ENCODE measurements around the gene TRMT44.

TRMT44 gene

GRCh38 chr4:8516061-8516573, 75.5 kb downstream of the TRMT44 start:
- ATAC-seq = no peak
- no peak for TF ChIP-seq GLIS3 (CRISPR knock-in tag; IDR thresholded peaks at IDR 0.05)
- TF ChIP-seq ESRRG (CRISPR knock-in tag; IDR thresholded peaks at IDR 0.05) = no peak
- TF ChIP-seq ZNF565 (CRISPR knock-in tag; conservative IDR thresholded peaks at IDR 0.05; ENCODE audit: low read depth) = no peak

DNA sequence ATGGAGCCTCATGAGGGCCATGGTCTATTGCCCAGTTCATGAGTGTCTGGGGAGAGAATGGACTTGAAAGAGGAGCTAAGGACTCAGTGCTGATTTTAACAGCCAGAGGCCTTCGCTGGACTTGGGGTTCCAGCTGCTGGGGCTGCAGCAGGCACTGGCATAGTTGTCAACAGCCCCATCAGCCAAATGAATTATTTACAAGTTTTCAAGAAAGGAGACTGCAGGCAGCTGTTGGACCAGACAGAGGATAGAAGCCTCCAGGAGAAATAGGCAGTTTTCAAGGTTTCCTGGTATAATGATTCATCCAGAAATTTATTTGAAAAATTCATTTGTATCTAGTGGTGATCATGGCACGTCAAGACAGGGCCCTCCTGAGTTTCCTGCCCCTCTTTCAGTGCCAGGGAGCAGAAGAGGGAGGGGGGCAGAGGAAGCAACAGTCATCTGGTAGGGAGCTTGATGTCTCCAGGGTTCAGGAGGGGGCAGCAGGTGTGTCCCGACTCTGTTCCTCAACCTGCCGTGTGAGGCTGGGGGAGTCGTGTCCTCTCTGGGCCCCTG, 76.5 kb downstream of the TRMT44 start:
- no peak for TF ChIP-seq CSDC2 (CRISPR knock-in tag; IDR thresholded peaks at IDR 0.05)
- TF ChIP-seq, protein P1, sequence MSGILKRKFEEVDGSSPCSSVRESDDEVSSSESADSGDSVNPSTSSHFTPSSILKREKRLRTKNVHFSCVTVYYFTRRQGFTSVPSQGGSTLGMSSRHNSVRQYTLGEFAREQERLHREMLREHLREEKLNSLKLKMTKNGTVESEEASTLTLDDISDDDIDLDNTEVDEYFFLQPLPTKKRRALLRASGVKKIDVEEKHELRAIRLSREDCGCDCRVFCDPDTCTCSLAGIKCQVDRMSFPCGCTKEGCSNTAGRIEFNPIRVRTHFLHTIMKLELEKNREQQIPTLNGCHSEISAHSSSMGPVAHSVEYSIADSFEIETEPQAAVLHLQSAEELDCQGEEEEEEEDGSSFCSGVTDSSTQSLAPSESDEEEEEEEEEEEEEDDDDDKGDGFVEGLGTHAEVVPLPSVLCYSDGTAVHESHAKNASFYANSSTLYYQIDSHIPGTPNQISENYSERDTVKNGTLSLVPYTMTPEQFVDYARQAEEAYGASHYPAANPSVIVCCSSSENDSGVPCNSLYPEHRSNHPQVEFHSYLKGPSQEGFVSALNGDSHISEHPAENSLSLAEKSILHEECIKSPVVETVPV (CRISPR knock-in tag; IDR thresholded peaks at IDR 0.05) = no peak
- no peak for TF ChIP-seq ZNF8 (CRISPR knock-in tag; IDR thresholded peaks at IDR 0.05)
- TF ChIP-seq ZC3H10 (CRISPR knock-in tag; IDR thresholded peaks at IDR 0.05) = no peak
- no peak for TF ChIP-seq RARB (CRISPR knock-in tag; IDR thresholded peaks at IDR 0.05)
- TF ChIP-seq, protein P2, sequence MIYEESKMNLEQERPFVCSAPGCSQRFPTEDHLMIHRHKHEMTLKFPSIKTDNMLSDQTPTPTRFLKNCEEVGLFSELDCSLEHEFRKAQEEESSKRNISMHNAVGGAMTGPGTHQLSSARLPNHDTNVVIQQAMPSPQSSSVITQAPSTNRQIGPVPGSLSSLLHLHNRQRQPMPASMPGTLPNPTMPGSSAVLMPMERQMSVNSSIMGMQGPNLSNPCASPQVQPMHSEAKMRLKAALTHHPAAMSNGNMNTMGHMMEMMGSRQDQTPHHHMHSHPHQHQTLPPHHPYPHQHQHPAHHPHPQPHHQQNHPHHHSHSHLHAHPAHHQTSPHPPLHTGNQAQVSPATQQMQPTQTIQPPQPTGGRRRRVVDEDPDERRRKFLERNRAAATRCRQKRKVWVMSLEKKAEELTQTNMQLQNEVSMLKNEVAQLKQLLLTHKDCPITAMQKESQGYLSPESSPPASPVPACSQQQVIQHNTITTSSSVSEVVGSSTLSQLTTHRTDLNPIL (CRISPR knock-in tag; IDR thresholded peaks at IDR 0.05; ENCODE audit: low read depth) = no peak
- no peak for TF ChIP-seq OSR1 (CRISPR knock-in tag; IDR thresholded peaks at IDR 0.05)
- no peak for TF ChIP-seq ZFP30 (CRISPR knock-in tag; IDR thresholded peaks at IDR 0.05)
- no peak for TF ChIP-seq ZNF70 (CRISPR knock-in tag; IDR thresholded peaks at IDR 0.05)
- no peak for TF ChIP-seq TOX (CRISPR knock-in tag; IDR thresholded peaks at IDR 0.05; ENCODE audit: borderline replicate concordance)
- ATAC-seq = no peak

DNA sequence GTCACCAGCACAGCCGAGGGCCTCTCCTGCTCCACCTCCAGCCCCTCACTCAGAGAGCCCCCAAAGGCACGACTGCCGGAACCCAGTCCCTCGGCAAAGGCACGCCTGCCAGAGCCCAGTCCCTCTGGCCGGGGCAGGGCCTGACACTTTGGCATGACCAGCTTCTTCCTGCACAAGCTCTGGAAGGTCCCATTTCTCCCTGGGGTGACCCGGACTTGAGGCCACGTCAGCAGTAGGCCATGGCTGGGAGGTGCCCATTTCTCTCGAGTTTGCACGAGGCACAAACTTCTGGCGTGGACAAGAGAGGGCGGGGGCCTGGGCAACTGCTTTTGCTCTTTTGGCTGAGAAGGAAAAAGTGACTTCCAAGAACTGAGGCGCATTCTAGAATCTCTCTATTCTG, 77.4 kb downstream of the TRMT44 start:
- no peak for ATAC-seq
- TF ChIP-seq CSDC2 (CRISPR knock-in tag; IDR thresholded peaks at IDR 0.05) (no peak), ZFP30 (CRISPR knock-in tag; IDR thresholded peaks at IDR 0.05) (no peak), TOX (CRISPR knock-in tag; IDR thresholded peaks at IDR 0.05; ENCODE audit: borderline replicate concordance) (no peak), ZNF8 (CRISPR knock-in tag; IDR thresholded peaks at IDR 0.05) (no peak), TCF4 (CRISPR knock-in tag; IDR thresholded peaks at IDR 0.05; ENCODE audit: borderline replicate concordance) (no peak)

DNA sequence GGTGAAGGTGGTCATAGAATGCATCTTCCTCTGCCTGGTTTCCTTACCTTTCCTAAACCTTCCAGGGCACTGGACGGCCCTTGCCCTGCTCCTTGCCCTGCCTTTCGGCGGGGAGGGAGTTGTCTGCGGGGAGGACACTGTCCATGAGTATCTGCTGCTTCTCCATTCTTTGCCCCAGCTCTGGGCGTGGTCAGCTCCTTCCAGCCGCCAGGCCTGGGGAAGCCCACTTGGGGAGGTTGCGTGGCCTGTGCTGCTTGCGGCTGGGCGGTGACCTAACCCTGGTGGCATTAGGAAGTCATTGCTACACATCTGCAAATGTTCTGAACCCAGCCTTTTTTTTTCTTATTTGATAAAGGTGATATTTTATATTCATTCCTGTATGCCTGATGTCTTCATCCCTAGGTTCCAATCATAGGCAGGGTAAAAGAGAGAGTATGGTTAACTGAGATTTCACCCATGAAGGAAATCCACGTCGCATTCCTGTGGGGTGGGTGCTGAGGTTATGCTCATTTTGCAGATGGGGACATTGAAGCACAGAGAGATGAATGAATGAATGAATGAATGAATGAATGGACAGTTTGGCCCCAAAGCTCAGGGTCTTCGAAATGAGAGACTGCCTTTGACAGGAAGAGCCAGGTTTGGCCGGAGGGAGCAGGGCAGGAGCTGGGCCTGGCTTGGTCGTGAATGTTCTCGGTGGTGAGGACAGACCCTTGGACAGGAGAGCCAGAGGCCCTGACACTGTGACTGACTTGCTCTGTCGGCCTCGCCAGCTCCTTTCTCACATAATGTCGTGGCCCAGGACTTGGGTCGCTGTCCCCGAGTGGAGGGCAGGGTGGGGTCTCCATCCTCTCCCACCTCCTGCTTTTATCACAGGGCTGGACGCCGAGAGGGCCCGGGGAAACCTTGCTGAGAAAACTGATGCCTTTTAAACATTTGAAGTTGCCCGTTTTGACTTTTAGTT, 81.9 kb downstream of the TRMT44 start:
- ATAC-seq = no peak
- TF ChIP-seq ZC3H10 (CRISPR knock-in tag; IDR thresholded peaks at IDR 0.05) (no peak), ZNF565 (CRISPR knock-in tag; conservative IDR thresholded peaks at IDR 0.05; ENCODE audit: low read depth) (no peak), ARNTL (CRISPR knock-in tag; IDR thresholded peaks at IDR 0.05; ENCODE audit: borderline replicate concordance, low read depth) (no peak), TOX (CRISPR knock-in tag; IDR thresholded peaks at IDR 0.05; ENCODE audit: borderline replicate concordance) (no peak)
- TF ChIP-seq, protein P1 (CRISPR knock-in tag; IDR thresholded peaks at IDR 0.05) = no peak

DNA sequence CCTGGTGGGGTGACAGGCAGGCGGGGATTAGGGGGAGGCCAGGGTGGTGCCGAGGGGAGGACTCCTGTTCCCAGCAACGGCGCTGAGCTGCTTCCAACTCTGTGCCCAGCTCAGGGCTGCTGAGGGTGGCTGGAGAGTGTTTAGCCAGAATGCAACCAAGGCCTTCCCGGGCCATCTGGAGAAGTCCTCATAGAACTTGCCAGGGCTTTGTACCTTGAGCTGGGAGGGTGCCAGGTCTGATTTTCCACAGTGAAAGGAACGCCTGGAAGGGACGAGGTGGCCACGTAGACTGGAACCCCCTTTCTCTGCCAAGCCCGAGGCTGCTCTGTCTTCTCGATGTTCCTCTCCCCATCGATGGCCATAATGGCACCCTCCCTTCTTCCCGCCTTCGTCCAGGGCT, 82.6 kb downstream of the TRMT44 start:
- TF ChIP-seq SNAI2 (CRISPR knock-in tag; IDR thresholded peaks at IDR 0.05) (no peak), ESRRG (CRISPR knock-in tag; IDR thresholded peaks at IDR 0.05) (no peak), ZNF70 (CRISPR knock-in tag; IDR thresholded peaks at IDR 0.05) (no peak), PPARA (CRISPR knock-in tag; IDR thresholded peaks at IDR 0.05; ENCODE audit: borderline replicate concordance) (no peak), ISL1 (CRISPR knock-in tag; IDR thresholded peaks at IDR 0.05) (no peak), ZC3H10 (CRISPR knock-in tag; IDR thresholded peaks at IDR 0.05) (no peak), CSDC2 (CRISPR knock-in tag; IDR thresholded peaks at IDR 0.05) (no peak), GLIS3 (CRISPR knock-in tag; IDR thresholded peaks at IDR 0.05) (no peak), TCF4 (CRISPR knock-in tag; IDR thresholded peaks at IDR 0.05; ENCODE audit: borderline replicate concordance) (no peak), POU6F1 (CRISPR knock-in tag; IDR thresholded peaks at IDR 0.05; ENCODE audit: borderline replicate concordance, low read depth) (no peak), ARNTL (CRISPR knock-in tag; IDR thresholded peaks at IDR 0.05; ENCODE audit: borderline replicate concordance, low read depth) (no peak)
- TF ChIP-seq, protein P3, sequence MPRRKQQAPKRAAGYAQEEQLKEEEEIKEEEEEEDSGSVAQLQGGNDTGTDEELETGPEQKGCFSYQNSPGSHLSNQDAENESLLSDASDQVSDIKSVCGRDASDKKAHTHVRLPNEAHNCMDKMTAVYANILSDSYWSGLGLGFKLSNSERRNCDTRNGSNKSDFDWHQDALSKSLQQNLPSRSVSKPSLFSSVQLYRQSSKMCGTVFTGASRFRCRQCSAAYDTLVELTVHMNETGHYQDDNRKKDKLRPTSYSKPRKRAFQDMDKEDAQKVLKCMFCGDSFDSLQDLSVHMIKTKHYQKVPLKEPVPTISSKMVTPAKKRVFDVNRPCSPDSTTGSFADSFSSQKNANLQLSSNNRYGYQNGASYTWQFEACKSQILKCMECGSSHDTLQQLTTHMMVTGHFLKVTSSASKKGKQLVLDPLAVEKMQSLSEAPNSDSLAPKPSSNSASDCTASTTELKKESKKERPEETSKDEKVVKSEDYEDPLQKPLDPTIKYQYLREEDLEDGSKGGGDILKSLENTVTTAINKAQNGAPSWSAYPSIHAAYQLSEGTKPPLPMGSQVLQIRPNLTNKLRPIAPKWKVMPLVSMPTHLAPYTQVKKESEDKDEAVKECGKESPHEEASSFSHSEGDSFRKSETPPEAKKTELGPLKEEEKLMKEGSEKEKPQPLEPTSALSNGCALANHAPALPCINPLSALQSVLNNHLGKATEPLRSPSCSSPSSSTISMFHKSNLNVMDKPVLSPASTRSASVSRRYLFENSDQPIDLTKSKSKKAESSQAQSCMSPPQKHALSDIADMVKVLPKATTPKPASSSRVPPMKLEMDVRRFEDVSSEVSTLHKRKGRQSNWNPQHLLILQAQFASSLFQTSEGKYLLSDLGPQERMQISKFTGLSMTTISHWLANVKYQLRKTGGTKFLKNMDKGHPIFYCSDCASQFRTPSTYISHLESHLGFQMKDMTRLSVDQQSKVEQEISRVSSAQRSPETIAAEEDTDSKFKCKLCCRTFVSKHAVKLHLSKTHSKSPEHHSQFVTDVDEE (CRISPR knock-in tag; IDR thresholded peaks at IDR 0.05) = no peak
- no peak for ATAC-seq
